Muscle of leg (tissue), 11 donors: ENCODE measurements around the gene MAP2K5. TPM values are rescaled to one million over a fixed set of nuclear protein-coding genes. Genes with fewer than 3 reads are reported as not detected.
A peak's percentile ranks its signal among the peaks of the same experiment; 100 is the strongest.

Experiments
- DNase-seq: peaks from one replicate; pipeline ENCODE4 v3.0.0; 2013
- H3K27ac ChIP-seq: one replicate; pipeline ENCODE4 v1.5.1; 2013; ENCODE audit warnings: mild to moderate bottlenecking, low read length, control low read depth
- H3K27me3 ChIP-seq: one replicate; pipeline ENCODE4 v1.6.1; 2013; ENCODE audit warnings: low read length; ENCODE audit not compliant: control insufficient read depth, insufficient read depth
- H3K36me3 ChIP-seq: one replicate; pipeline ENCODE4 v1.6.1; 2013; ENCODE audit warnings: low read length; ENCODE audit not compliant: control insufficient read depth, insufficient read depth
- H3K4me1 ChIP-seq: one replicate; pipeline ENCODE4 v1.6.1; 2013; ENCODE audit warnings: low read length; ENCODE audit not compliant: control insufficient read depth, insufficient read depth
- H3K4me3 ChIP-seq: one replicate; pipeline ENCODE4 v1.5.1; 2013; ENCODE audit warnings: low read length, control low read depth
- H3K9me3 ChIP-seq: replicated peaks from 2 replicates; pipeline ENCODE4 v1.6.1; 2013; ENCODE audit warnings: low read depth, low read length; ENCODE audit not compliant: control insufficient read depth
- WGBS: methylation state at CpG from one replicate; pipeline ENCODE4 v1.1.5; 2013; ENCODE audit warnings: missing lambda C conversion rate; ENCODE audit not compliant: insufficient coverage; 5-methylcytosine and 5-hydroxymethylcytosine counted together
- polyA plus RNA-seq, 8 donors: library from polyadenylated mRNA; unstranded; fragments of 120-200 nt; gene quantifications; one replicate each; pipeline versions ENCODE4 v1.2.1 to v1.2.3, GENCODE V29; 2013; ENCODE audit warnings: inconsistent platforms in 1 of 8, low replicate concordance in 1 of 8; ENCODE audit not compliant: insufficient read length in 8 of 8, insufficient read depth in 1 of 8
- total RNA-seq: library from RNA; stranded (reverse); fragments of 120-200 nt; gene quantifications from one replicate; pipeline ENCODE4 v1.2.4, GENCODE V29; 2013

Gene MAP2K5
- total and polyA plus RNA-seq, 9 donors = 10.2 to 22.6 (median 19.4) TPM

DNA sequence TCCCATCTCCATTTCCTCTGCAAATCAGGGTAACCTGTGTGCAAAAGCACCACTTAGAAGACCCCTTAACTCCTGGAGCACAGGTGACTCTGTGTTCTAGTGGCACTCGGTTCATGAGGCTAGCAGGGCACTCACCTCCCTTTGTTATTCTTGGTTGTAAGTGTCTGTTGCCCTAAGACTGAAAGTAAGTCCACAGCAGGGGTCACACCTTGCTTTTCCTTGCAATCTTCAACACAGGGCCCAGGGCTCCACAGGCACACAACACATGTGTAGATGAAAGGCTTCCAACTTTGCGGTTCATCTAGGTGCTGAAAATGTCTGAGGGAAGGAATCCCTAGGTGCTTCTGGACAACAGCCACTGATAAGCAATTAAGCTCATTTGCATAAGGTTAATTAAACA is 294.5 kb downstream of the MAP2K5 start:
- no CpG with 5 or more reads among the region's 2 CpGs for WGBS
- Histone ChIP-seq H3K36me3 (no peaks in the 10 kb centered on the region), H3K27me3 (peaks cover 55% of the 10 kb centered on the region), H3K4me1 (peaks cover 59% of the 10 kb centered on the region), H3K27ac (no peak overlapping the region), H3K9me3 (no peaks in the 10 kb centered on the region), H3K4me3 (no peak overlapping the region)
- no peak for DNase-seq

DNA sequence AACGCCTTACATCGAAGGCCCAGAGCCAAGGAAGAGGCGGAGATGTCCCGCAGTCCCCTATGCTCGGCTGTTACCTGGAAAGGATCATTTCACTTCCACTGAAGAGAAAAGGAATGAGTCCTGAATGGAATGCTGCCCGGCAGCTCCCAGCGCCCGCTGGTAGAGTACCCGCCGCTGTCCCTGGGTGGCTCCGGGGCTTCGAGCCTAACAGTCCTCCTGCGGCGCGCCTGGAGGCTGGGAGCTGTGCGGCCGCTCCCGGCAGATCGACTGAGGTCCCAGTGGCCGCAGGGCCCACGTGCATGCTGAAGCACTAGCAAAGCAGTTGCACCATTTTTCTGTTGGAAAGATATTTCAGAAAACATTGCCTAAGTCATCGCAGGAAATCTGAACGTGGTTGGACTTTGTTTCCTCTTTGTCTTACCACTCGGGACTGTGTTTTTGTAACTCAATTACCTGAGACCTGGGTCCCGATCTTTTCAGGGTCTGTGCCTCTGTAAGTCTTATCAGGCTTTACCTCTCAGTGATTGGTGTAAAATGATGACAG is 296.4 kb downstream of the MAP2K5 start:
- Histone ChIP-seq H3K36me3 (no peaks in the 10 kb centered on the region), H3K4me3 (peak overlapping the region; percentile 3), H3K27ac (peak overlapping the region; percentile 50), H3K27me3 (peaks cover 36% of the 10 kb centered on the region), H3K4me1 (peaks cover 51% of the 10 kb centered on the region), H3K9me3 (no peaks in the 10 kb centered on the region)
- WGBS = 3% methylated on average over 18 of the region's 25 CpGs
- DNase-seq = no peak

DNA sequence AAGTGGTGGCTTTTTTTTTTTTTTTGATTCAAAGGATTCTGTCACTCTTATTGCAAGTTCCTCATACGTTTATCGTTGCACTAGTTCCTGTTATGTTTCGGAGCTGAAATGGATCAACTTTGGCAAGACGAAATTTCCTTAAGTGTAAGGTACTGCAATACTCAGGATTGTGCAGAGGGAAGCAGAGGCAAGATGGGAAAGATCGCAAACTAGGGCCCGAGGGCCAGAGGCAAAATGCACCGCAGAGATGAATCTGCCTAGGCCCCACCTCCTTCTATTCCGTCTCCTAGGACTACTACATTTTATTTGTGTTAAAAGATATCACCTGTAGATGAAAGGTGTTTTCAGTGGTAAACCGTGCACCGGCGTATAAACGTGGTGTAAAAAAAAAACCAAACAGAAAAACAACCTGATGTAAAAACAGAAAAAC is 297.0 kb downstream of the MAP2K5 start:
- peaks cover 50% of the 10 kb centered on the region for H3K4me1 ChIP-seq
- peak overlapping the region; percentile 100 for H3K27ac ChIP-seq
- no peaks in the 10 kb centered on the region for H3K36me3 ChIP-seq
- DNase-seq = peak; percentile 71
- H3K27me3 ChIP-seq = peaks cover 29% of the 10 kb centered on the region
- H3K4me3 ChIP-seq = peak overlapping the region; percentile 99
- WGBS = no CpG with 5 or more reads among the region's 12 CpGs
- H3K9me3 ChIP-seq = no peaks in the 10 kb centered on the region

DNA sequence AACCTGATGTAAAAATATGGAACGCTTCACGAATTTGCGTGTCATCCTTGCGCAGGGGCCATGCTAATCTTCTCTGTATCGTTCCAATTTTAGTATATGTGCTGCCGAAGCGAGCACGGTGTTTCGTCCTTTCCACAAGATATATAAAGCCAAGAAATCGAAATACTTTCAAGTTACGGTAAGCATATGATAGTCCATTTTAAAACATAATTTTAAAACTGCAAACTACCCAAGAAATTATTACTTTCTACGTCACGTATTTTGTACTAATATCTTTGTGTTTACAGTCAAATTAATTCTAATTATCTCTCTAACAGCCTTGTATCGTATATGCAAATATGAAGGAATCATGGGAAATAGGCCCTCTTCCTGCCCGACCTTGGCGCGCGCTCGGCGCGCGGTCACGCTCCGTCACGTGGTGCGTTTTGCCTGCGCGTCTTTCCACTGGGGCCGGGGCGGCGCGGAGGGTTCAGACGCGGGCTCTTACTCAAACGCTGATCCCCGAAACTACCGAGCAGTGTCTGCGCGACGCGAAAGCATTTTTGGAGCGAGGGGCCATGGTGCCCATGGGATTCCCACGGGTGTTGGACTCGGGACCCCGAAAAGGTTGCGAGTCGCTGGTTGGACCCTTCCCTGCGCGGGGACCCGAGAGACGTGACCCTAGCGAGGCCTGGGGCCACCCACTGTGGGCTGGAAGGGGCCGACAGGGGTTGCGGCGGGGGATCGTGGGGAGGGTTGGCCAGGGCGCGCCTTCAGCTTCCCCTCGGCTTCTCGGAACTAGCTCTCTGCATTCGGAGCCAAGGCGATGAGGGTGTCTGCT is 297.6 kb downstream of the MAP2K5 start, which contains the start of gene RNU6-1:
Gene RNU6-1, minus strand, starts transcription at position 117 of the 820 bp plus-strand sequence.
- no peaks in the 10 kb centered on the region for H3K36me3 ChIP-seq
- peak within 1 kb of the TSS; percentile 99 for H3K4me3 ChIP-seq
- no peaks in the 10 kb centered on the region for H3K9me3 ChIP-seq
- peaks cover 44% of the 10 kb centered on the region for H3K4me1 ChIP-seq
- DNase-seq = peak; percentile 98
- H3K27me3 ChIP-seq = peaks cover 23% of the 10 kb centered on the region
- under 1% methylated on average over 50 of the region's 62 CpGs for WGBS
- H3K27ac ChIP-seq = peak within 1 kb of the TSS; percentile 100

DNA sequence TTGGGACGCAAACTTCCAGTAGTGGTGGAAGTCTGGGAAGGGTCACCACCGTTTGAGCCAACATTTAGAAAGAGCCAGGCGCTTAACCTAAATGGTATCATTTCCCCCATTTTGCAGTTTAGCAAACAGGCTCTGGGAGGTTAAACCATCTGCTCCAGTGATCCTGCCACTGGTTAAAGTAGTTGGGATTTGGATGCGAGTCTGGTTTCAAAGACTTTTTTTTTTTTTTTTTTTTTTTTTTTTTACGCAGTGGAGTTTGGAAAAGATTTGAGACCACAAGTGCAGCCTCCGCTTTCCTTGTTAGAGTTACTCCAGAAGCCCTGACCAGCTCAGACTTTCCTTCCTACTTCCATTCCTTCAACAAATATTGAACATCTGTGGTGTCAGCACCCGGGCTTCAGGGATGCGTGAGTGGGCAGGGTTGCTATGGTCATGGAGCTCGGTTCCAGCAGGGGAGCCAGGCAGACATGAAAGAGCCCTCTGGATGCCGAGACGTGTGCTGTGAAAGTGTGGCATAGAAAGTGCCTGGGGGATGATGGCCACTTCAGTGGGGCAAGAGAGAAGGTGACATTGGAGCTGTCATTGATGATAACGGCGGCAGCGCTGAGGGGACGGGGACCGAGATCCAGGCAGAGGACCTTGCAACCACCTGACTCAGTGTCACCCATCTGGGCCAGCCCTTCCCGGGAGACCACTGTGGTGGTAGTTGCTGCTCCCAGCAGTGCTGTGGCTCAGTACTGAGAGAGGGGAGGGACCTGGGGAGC is 298.4 kb downstream of the MAP2K5 start:
- DNase-seq = peak; percentile 90
- WGBS = 17% methylated on average over 11 of the region's 17 CpGs

DNA sequence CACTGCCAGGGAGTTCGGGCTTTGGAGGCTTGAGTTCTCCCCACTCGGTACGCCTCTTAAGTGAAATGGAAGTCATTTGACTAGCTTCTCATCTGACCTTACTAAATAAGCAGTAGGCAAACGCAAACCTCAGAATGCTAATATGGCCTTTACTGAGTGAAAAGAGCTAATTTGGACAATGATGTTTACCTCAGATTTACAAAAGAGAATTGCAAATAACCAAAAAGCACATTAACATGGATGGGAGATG is 298.9 kb downstream of the MAP2K5 start:
- WGBS = no CpG with 5 or more reads among the region's 4 CpGs
- peak overlapping the region; percentile 99 for H3K4me3 ChIP-seq
- peaks cover 34% of the 10 kb centered on the region for H3K4me1 ChIP-seq
- DNase-seq = no peak
- peaks cover 12% of the 10 kb centered on the region for H3K27me3 ChIP-seq
- H3K36me3 ChIP-seq = no peaks in the 10 kb centered on the region
- peak overlapping the region; percentile 100 for H3K27ac ChIP-seq
- no peaks in the 10 kb centered on the region for H3K9me3 ChIP-seq

More for the DNA sequence above, 298.4 kb downstream of the MAP2K5 start:
- H3K9me3 ChIP-seq = no peaks in the 10 kb centered on the region
- peak overlapping the region; percentile 99 for H3K4me3 ChIP-seq
- no peaks in the 10 kb centered on the region for H3K36me3 ChIP-seq
- peak overlapping the region; percentile 100 for H3K27ac ChIP-seq
- peaks cover 37% of the 10 kb centered on the region for H3K4me1 ChIP-seq
- H3K27me3 ChIP-seq = peaks cover 15% of the 10 kb centered on the region

DNA sequence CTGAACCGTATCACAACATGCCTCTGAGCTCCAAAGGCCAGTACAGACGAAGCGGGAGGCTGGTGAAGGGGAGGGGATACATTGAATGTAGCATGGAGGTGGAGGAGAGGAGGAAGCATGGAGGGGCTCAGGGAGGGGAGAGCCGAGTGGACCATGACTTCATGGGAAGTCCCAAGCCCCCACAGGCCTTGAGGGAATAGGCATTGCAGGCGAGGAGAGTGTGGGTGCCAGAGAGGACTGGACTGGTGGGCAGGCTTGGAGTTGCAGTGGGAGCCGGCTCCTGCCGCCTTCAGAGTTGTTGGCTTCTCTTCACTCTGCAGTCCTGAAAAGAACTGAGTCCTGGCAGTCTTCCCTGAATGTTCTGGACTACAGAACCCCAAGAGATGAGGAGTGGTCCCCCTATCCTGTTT is 300.6 kb downstream of the MAP2K5 start:
- no peak for DNase-seq
- Histone ChIP-seq H3K36me3 (no peaks in the 10 kb centered on the region), H3K4me3 (no peak overlapping the region), H3K9me3 (no peaks in the 10 kb centered on the region), H3K27me3 (peaks cover 3% of the 10 kb centered on the region), H3K4me1 (peaks cover 27% of the 10 kb centered on the region), H3K27ac (peak overlapping the region; percentile 76)
- whole genome bisulfite sequencing = 38% methylated on average over 7 of the region's 7 CpGs

DNA sequence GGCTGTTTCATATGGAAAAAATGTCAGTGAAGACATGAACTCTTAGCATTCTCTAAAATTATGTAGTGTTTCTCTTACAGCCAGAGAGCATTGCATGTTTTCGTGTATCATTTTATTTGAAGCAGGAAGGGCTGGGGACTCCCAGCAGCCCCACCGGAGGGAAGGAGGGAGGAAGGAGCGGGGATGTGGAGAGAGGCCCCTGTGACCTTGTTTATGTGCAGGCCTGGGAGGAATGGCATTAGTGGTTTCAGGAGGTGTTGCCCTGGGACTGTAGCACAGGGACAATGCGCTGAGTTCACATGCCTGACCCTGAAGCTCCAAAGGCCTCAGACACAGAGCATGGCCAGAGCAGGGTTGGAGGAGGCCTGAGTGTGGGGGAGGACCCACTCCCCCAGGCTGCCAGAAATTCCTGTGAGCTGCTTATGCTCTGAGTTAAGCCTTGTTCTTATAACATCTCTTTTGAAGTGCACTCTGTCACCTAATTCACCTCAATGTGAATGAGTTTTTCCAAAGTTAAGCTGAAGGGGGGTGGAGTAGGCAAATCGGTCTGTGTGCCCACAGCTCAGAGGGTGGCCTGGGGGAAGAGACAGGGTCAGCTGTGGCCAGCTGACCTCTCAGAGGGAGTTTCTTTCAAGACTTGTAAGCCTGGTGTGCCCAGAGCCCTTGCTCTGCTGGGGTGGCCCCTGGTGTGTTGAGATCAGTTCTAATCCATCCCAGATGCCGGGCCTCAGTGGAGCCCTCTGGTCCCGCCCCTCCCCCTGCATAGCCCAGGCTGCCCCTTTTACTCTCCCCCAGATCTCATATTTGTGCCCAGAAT is 301.3 kb downstream of the MAP2K5 start:
- Histone ChIP-seq H3K27ac (peak overlapping the region; percentile 76), H3K36me3 (no peaks in the 10 kb centered on the region), H3K27me3 (no peaks in the 10 kb centered on the region), H3K4me1 (peaks cover 24% of the 10 kb centered on the region), H3K9me3 (no peaks in the 10 kb centered on the region), H3K4me3 (no peak overlapping the region)
- peak; percentile 67 for DNase-seq
- 9% methylated on average over 2 of the region's 7 CpGs for WGBS

DNA sequence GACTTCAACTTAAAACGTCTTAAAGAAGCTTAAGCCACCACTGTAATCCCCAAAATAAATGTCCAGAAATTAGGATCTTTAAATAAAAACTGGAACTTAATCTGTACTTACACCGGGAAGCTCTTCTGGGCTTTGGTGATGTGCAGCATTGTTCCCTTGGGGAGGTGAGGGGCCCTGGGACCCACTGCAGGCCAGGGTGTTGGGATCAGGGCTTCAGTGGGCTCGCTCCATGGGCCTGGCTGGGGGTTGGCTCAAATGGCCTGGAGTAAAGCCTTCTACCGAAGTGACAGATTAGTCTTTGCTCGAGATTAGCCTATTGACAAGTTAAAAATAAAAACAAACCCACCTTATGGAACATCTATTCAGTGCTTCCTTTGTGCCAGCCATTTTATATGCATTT is 303.5 kb downstream of the MAP2K5 start:
- no peak overlapping the region for H3K27ac ChIP-seq
- 74% methylated on average over 2 of the region's 5 CpGs for WGBS
- no peak for DNase-seq
- H3K9me3 ChIP-seq = peaks cover 4% of the 10 kb centered on the region
- H3K4me3 ChIP-seq = no peak overlapping the region
- H3K4me1 ChIP-seq = peaks cover 19% of the 10 kb centered on the region
- no peaks in the 10 kb centered on the region for H3K27me3 ChIP-seq
- H3K36me3 ChIP-seq = no peaks in the 10 kb centered on the region
